HG03175 (cell line): ENCODE measurements around the gene GLIS1.

Source experiments
- ATAC-seq: cut with Tn5 transposase; IDR thresholded peaks from one replicate; pipeline ENCODE4 v1.9.1; 2021; ENCODE audit warnings: mild to moderate bottlenecking, moderate library complexity; ENCODE audit not compliant: unreplicated experiment

GLIS1 gene

GRCh38 chr1:53736290-53736689 lies 2.7 kb downstream of the GLIS1 start:
- ATAC-seq = no peak

DNA sequence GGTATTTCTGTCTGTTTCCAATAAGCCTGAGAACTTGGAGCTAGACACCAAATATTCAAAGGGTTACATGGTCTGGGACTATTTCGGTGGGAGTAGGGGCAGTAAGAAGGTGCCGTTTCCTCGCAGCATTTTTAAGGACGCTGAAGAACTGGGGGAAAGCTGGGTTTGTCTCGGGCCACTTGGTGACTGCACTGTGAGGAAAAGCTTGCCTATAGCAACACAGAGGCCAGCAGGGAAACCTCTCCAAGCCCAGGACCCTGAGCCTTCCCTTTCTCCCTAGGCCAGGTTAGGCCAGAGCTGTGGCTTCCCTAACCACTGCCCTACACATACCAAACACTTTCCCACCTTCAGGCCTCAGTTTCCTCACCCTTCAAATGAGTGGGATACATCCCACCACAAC lies 3.3 kb downstream of the GLIS1 start:
- no peak for ATAC-seq

- no peak for ATAC-seq
Measured at GRCh38 chr1:53735261-53735660, 3.7 kb downstream of the GLIS1 start.

DNA sequence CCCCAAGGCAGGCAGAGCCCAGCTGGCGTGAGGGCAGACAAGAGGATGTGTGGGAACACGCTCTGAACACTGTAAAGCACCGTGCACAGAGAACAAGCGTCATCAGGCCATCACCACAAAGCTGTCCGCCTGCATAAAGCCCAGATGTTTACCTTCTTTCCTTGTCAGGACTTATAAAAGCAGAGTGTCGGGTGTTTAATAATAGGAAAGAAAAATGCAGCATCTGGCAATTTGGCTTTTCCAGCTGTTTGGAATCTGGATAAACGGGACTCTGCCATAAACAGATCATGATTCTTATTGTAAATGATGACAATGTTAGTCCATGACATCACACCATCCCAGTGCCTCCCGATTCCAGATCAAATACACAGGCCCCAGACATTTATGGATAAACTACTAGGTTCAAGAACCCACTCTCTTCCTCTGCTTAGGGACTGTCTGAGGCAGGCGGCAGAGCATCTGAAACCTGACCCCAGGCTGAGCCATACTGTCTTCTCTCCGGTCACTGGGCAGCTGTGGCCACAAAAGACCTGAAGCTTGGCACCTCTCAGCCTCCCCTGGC lies 4.2 kb downstream of the GLIS1 start:
- no peak for ATAC-seq

DNA sequence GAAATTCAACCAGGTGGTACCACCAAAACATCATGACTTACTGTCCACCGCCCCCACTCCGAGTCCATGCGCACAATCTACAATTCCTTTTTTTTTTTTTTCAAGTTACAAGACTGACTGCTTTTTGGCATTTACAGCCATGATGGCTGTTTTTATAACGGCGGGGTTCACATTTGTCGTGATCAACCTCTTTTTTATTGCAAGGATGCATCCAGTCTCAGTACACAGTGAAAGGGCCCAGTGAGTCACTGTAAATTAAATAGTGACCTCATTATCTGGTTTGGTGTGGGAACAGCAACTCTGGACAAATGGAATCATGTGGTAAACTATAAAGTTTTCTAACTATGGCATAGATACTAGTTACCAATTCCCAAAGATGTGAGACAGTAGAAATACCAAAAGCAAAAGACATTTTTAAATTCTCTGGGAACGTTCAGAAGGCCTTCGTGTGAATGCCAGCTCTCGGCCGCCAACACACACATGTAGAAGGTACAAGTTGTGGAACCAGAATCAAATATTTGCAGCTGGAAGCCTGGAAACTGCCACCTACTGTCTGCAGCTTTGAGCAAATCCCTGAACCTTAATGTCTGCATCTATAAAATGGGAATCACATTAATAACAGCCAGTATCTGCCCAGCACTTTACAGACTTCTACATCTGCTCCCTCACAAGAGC lies 4.9 kb downstream of the GLIS1 start:
- ATAC-seq = no peak

DNA sequence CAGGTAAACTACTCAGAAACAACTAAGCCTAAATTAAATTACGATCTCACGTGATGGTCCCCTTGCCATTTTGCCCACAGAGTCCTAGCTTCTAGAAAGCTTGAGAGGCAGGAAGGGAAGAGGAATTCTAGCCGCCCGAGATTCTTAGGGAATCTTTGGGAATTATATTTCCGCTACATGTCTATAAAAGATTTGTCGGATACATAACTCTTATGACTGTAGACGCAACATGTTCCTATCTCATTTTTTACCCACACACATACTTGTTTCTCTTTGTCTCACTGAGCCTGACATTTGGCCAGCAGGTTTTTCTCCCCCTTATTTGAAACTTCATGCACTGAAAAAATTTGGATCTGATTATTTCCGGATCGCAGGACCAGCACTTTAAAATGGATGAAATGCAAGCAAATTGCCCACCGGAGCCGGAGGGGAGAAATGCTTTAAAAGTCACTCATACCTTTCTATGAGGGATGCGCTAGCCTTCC lies 5.5 kb downstream of the GLIS1 start:
- ATAC-seq = no peak

DNA sequence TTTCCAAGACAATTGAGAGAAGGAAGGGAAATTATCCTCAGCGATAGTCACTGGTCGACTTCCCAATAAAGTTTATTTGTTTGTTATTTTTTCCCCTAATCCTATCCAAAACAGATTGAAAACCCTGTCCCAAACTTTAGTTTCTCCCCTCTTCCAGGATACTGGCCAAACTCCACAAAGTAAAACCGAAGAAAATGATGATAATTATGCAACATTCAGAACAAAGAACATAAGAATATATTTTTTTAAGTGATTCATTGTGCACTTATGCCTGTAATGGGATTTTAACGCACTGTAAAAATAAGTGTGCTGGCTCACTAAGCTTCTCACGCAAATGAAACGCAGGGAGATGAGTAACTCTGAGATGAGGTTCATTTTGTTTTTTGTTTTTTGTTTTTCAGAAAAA lies 6.0 kb downstream of the GLIS1 start:
- no peak for ATAC-seq

GRCh38 chr1:53732409-53732808 lies 6.6 kb downstream of the GLIS1 start:
- ATAC-seq = no peak

GRCh38 chr1:53731779-53732305 lies 7.1 kb downstream of the GLIS1 start:
- no peak for ATAC-seq

- ATAC-seq = no peak
Measured at GRCh38 chr1:53731043-53731600, 7.8 kb downstream of the GLIS1 start.

GRCh38 chr1:53730224-53730865 lies 8.6 kb downstream of the GLIS1 start:
- no peak for ATAC-seq

GRCh38 chr1:53729456-53730223 lies 9.3 kb downstream of the GLIS1 start:
- no peak for ATAC-seq

GRCh38 chr1:53728702-53729455 lies 10.1 kb downstream of the GLIS1 start:
- ATAC-seq = no peak

GRCh38 chr1:53728196-53728595 lies 10.8 kb downstream of the GLIS1 start:
- no peak for ATAC-seq

GRCh38 chr1:53727461-53728092 lies 11.4 kb downstream of the GLIS1 start:
- no peak for ATAC-seq

DNA sequence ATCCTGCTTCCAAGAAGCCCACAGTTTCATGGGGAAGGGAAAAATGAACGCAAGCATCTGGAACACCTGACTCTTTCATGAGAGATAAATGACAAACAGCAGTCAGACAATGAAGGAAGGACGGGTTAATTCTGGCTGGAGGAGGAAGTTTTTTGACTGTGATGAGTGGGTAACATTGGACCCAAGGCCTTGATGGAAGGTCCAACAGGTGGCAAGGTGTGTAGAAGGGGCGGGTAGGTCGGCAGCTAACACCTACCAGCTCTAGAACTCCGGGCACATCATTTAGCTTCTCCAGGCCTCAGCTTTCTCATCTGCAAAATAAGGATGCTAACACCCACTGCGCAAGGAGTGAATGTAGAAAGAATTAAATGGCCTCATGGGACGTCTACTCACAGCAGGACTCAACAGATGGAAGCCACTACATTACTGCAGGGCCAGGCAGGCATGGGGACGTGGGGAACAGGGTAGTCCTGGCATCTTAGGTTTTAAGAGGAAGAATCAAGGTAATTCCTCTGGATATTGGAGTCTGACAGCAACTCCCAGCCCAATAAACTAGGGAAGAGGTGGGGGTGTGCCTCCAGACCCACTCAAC lies 12.9 kb downstream of the GLIS1 start:
- ATAC-seq = no peak

GRCh38 chr1:53725238-53725689 lies 13.7 kb downstream of the GLIS1 start:
- ATAC-seq = no peak

DNA sequence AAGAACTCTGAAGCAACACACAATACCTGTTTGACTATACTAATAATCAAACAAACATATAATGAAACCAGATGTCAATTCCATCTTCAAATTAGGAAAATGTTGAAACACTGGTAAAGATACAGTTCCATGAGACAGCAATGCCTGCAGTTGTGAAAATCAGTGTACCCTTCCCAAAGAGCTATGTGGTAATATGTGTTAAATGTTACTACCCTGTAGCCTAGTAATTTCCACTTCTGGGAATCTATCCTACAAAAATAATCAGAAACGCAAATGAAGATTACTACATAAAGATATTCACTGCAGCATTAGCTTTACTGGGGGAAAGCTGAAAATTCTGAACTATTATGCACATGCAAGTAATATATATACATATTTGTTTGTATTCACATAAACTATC lies 16.9 kb downstream of the GLIS1 start:
- ATAC-seq = no peak

- ATAC-seq = no peak
Measured at GRCh38 chr1:53721088-53721487, 17.9 kb downstream of the GLIS1 start.
